Measurements from ENCODE around the gene MTMR11. TPM values are rescaled to one million over a fixed set of nuclear protein-coding genes. Genes with fewer than 3 reads are reported as not detected.

Gene MTMR11
- total and polyA plus RNA-seq, 2 of the 13 experiments (the other 11 are each of a cell fraction or from before 2014, with no cell fraction given): 0.49 to 2.8 TPM

- TF ChIP-seq DMAP1 (CRISPR knock-in tag; IDR thresholded peaks at IDR 0.05) (peak; percentile 66; the same call in 1 of the 2 replicates), HMGXB3 (CRISPR knock-in tag; IDR thresholded peaks at IDR 0.05; ENCODE audit: borderline replicate concordance) (0 out of 2 replicates have a peak, but pooled peaks have one; percentile 47), CCDC6 (CRISPR knock-in tag; IDR thresholded peaks at IDR 0.05) (peak; percentile 83; the same call in 1 of the 2 replicates), MXI1 (IDR thresholded peaks at IDR 0.05; ENCODE audit: borderline replicate concordance, low read depth, low read length) (peak; percentile 82; the same call in 1 of the 3 replicates), TAF1 (CRISPR knock-in tag; IDR thresholded peaks at IDR 0.05) (peak; percentile 84; the same call in 1 of the 2 replicates), PHB2 (IDR thresholded peaks at IDR 0.05; ENCODE audit: partially characterized antibody) (no peak), MAX (IDR thresholded peaks at IDR 0.05) (peak; percentile 47; the same call in 1 of the 2 replicates), AGO2 (optimal IDR thresholded peaks at IDR 0.05; ENCODE audit: low read depth, low read length) (peak; percentile 73), ZNF33B (CRISPR knock-in tag; IDR thresholded peaks at IDR 0.05) (peak; percentile 78), ZNF407 (CRISPR knock-in tag; IDR thresholded peaks at IDR 0.05; ENCODE audit: not compliant biosample characterization) (peak; percentile 61), ZNF639 (CRISPR knock-in tag; conservative IDR thresholded peaks at IDR 0.05) (peak; percentile 58; the same call in 1 of the 2 replicates)
These were observed 8.9 kb downstream of the MTMR11 start, which contains the start of gene SF3B4 (continued) for GRCh38 chr1:149927563-149928400.
